ENCODE measurements around the gene TMEM53. TPM values are rescaled to one million over a fixed set of nuclear protein-coding genes. Genes with fewer than 3 reads are reported as not detected.

Gene TMEM53
- polyA plus RNA-seq, 1 of the 3 experiments (the other 2 are of a cell fraction) = 14.9 TPM

DNA sequence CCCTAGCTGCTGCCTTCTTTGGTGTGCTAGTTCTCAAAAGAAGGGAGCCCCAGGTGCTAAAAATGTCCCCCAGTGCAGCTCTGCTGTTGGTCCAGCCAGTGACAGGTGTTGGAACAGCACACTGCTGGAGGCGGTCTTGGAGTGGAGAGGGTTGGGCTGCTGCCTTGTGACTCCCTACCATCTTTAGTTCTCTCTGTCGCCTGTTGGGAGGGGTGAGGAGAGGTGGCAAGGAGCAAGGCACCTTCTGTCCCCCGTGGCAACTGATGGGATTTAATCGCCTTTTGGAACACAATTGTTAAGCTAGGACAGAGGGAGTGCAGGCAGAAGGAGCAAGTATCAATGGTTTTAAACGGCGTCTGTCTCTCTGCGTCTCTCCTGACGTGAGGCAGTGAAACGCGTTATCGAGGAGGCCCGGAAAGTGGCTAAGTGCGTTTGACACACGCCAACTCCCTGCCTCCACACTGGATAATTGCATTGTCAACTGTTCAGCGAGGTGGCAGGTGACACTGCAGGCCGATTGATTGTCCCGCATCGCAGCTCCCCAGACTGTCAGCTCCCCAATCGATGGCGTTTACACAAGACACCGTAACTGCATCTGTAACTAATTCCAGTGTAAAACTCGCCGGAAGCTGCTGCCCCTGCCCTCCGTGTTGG lies 34.0 kb downstream of the TMEM53 start:
- no peaks in the 10 kb centered on the region for H3K27me3 ChIP-seq (ENCODE audit: insufficient read depth)
- no peak for TF ChIP-seq YY1 (IDR thresholded peaks at IDR 0.05; ENCODE audit: low read depth)
- no peak for TF ChIP-seq GATA2 (CRISPR knock-in tag; IDR thresholded peaks at IDR 0.05)
- TF ChIP-seq JUND (IDR thresholded peaks at IDR 0.05) = no peak
- TF ChIP-seq TAF1 (IDR thresholded peaks at IDR 0.05; ENCODE audit: borderline replicate concordance, low read depth, low read length) = no peak
- no peak for TF ChIP-seq FOXM1 (IDR thresholded peaks at IDR 0.05; ENCODE audit: low read depth)
- TF ChIP-seq NRF1 (IDR thresholded peaks at IDR 0.05; ENCODE audit: low read depth, low read length) = no peak
- no peak overlapping the region for H3K4me2 ChIP-seq
- H3K4me1 ChIP-seq (ENCODE audit: control insufficient read depth in 1 of 2, insufficient read depth in 2 of 2, low read depth in 1 of 2, low read length in 1 of 2) = peaks cover 0 to 53% of the 10 kb centered on the region in 2 experiments; a peak in 1 of 4 replicates
- no peaks in the 10 kb centered on the region for H3K79me2 ChIP-seq (ENCODE audit: insufficient read depth)
- H2AFZ ChIP-seq (ENCODE audit: low read depth) = no peak overlapping the region
- H3K9me3 ChIP-seq = no peaks in the 10 kb centered on the region
- H4K20me1 ChIP-seq (ENCODE audit: insufficient read depth) = no peaks in the 10 kb centered on the region
- H3K36me3 ChIP-seq (replicated peaks in 1 of 2; ENCODE audit: control insufficient read depth in 1 of 2, insufficient read depth in 2 of 2, low read length in 1 of 2) = peaks cover 13 to 87% of the 10 kb centered on the region in 2 experiments
- no peak overlapping the region for H3K27ac ChIP-seq (ENCODE audit: low read depth in 2 of 2, low read length in 1 of 2)
- no peak overlapping the region for H3K4me3 ChIP-seq (ENCODE audit: low read depth in 2 of 2, low read length in 1 of 2)
- no peaks in the 10 kb centered on the region for H3K9me2 ChIP-seq
- H3F3A ChIP-seq (replicated peaks; ENCODE audit: insufficient read depth) = no peaks in the 10 kb centered on the region
- H3K9ac ChIP-seq = no peak overlapping the region
- CTCF ChIA-PET = interaction anchor here (1.0 to 15.4 kb wide), 3 partner anchors 8 to 46 kb away, joined by 4 to 163 read pairs (median 6); no protein-coding TSS in a partner anchor
- POLR2A ChIA-PET = interaction anchor here (1.2 to 4.0 kb wide), 2 partner anchors 9 to 10 kb away, joined by 3 to 49 read pairs; no protein-coding TSS in a partner anchor
- DNase-seq = no peak
- WGBS (ENCODE audit: low lambda C conversion rate) = 95% methylated on average over 24 of the region's 24 CpGs

DNA sequence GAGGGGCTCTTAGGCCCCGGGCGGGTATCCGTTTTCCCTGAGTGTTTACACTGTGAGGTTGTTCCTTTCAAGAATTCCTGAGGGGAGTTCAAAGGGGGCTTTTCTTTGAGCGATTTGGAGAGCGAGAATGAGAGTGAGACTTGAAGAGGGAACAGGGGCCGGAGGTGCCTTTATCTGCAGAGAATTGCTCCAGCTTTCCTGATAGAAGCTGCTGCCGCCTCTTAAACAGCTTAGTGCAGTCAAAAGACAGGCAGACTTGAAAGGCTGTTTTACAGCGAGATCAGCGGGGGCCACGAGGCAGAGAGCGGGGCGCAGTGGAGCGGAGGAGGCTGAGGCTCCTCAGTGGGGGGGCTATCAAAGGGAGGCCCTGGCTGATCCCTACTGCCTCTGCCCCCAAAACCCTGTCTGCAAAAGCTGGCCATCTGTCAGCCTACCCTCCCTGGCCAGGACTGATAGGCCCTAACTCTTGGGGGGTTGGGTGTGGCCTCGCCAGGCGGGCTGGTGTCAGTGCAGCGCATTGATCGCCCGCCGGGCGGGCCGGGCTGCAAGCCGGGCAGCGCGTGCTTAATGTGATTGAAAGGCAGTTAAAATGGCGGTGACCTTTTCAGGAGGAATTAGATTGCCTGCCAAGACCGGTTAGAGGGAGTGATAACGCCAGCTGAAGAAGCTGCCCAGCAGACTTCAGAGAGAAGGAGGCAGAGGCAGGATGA lies 36.4 kb downstream of the TMEM53 start:
- Histone ChIP-seq H3K79me2 (ENCODE audit: insufficient read depth) (peaks cover 8% of the 10 kb centered on the region; the same call in 1 of the 2 replicates), H3F3A (replicated peaks; ENCODE audit: insufficient read depth) (no peaks in the 10 kb centered on the region), H4K20me1 (ENCODE audit: insufficient read depth) (no peaks in the 10 kb centered on the region), H3K27ac (ENCODE audit: low read depth in 2 of 2, low read length in 1 of 2) (no peak overlapping the region), H3K9ac (no peak overlapping the region), H3K36me3 (replicated peaks in 1 of 2; ENCODE audit: control insufficient read depth in 1 of 2, insufficient read depth in 2 of 2, low read length in 1 of 2) (peaks cover 26 to 88% of the 10 kb centered on the region in 2 experiments), H3K4me2 (no peak overlapping the region), H2AFZ (ENCODE audit: low read depth) (no peak overlapping the region), H3K9me2 (no peaks in the 10 kb centered on the region), H3K27me3 (ENCODE audit: insufficient read depth) (no peaks in the 10 kb centered on the region), H3K4me3 (ENCODE audit: low read depth in 2 of 2, low read length in 1 of 2) (no peak overlapping the region), H3K4me1 (ENCODE audit: control insufficient read depth in 1 of 2, insufficient read depth in 2 of 2, low read depth in 1 of 2, low read length in 1 of 2) (peaks cover 2 to 66% of the 10 kb centered on the region in 2 experiments; a peak in 1 of 4 replicates), H3K9me3 (no peaks in the 10 kb centered on the region)
- ChIA-PET CTCF (interaction anchor here (0.9 to 15.4 kb wide), 5 partner anchors 12 to 76 kb away, joined by 4 to 163 read pairs (median 5); no protein-coding TSS in a partner anchor), POLR2A (no interaction called here)
- DNase-seq = no peak
- TF ChIP-seq, protein P1, sequence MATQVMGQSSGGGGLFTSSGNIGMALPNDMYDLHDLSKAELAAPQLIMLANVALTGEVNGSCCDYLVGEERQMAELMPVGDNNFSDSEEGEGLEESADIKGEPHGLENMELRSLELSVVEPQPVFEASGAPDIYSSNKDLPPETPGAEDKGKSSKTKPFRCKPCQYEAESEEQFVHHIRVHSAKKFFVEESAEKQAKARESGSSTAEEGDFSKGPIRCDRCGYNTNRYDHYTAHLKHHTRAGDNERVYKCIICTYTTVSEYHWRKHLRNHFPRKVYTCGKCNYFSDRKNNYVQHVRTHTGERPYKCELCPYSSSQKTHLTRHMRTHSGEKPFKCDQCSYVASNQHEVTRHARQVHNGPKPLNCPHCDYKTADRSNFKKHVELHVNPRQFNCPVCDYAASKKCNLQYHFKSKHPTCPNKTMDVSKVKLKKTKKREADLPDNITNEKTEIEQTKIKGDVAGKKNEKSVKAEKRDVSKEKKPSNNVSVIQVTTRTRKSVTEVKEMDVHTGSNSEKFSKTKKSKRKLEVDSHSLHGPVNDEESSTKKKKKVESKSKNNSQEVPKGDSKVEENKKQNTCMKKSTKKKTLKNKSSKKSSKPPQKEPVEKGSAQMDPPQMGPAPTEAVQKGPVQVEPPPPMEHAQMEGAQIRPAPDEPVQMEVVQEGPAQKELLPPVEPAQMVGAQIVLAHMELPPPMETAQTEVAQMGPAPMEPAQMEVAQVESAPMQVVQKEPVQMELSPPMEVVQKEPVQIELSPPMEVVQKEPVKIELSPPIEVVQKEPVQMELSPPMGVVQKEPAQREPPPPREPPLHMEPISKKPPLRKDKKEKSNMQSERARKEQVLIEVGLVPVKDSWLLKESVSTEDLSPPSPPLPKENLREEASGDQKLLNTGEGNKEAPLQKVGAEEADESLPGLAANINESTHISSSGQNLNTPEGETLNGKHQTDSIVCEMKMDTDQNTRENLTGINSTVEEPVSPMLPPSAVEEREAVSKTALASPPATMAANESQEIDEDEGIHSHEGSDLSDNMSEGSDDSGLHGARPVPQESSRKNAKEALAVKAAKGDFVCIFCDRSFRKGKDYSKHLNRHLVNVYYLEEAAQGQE (IDR thresholded peaks at IDR 0.05; ENCODE audit: low read depth, low read length) = no peak
- TF ChIP-seq GATA2 (CRISPR knock-in tag; IDR thresholded peaks at IDR 0.05) (no peak), JUND (IDR thresholded peaks at IDR 0.05) (no peak), ELF1 (IDR thresholded peaks at IDR 0.05) (no peak), RAD21 (IDR thresholded peaks at IDR 0.05; ENCODE audit: low read length) (no peak), FOXJ3 (CRISPR knock-in tag; IDR thresholded peaks at IDR 0.05) (no peak), RCOR1 (IDR thresholded peaks at IDR 0.05; ENCODE audit: low read length) (no peak), NFIC (IDR thresholded peaks at IDR 0.05; ENCODE audit: borderline replicate concordance) (no peak)
- TF ChIP-seq, protein P2, sequence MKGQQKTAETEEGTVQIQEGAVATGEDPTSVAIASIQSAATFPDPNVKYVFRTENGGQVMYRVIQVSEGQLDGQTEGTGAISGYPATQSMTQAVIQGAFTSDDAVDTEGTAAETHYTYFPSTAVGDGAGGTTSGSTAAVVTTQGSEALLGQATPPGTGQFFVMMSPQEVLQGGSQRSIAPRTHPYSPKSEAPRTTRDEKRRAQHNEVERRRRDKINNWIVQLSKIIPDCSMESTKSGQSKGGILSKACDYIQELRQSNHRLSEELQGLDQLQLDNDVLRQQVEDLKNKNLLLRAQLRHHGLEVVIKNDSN (IDR thresholded peaks at IDR 0.05; ENCODE audit: borderline replicate concordance, low read depth) = no peak
- TF ChIP-seq, protein P3, sequence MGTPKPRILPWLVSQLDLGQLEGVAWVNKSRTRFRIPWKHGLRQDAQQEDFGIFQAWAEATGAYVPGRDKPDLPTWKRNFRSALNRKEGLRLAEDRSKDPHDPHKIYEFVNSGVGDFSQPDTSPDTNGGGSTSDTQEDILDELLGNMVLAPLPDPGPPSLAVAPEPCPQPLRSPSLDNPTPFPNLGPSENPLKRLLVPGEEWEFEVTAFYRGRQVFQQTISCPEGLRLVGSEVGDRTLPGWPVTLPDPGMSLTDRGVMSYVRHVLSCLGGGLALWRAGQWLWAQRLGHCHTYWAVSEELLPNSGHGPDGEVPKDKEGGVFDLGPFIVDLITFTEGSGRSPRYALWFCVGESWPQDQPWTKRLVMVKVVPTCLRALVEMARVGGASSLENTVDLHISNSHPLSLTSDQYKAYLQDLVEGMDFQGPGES (IDR thresholded peaks at IDR 0.05; ENCODE audit: low read depth, low read length) = no peak
- TF ChIP-seq, protein P4, sequence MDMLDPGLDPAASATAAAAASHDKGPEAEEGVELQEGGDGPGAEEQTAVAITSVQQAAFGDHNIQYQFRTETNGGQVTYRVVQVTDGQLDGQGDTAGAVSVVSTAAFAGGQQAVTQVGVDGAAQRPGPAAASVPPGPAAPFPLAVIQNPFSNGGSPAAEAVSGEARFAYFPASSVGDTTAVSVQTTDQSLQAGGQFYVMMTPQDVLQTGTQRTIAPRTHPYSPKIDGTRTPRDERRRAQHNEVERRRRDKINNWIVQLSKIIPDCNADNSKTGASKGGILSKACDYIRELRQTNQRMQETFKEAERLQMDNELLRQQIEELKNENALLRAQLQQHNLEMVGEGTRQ (IDR thresholded peaks at IDR 0.05; ENCODE audit: borderline replicate concordance, low read depth, low read length) = no peak
- 97% methylated on average over 24 of the region's 27 CpGs for WGBS (ENCODE audit: low lambda C conversion rate)
